Stimulated activated CD8-positive, alpha-beta memory T cell treated with anti-CD3 and anti-CD28 coated beads, Interleukin-2, amount 100 ng/mL, for 1 hour (primary cell): ENCODE measurements around the gene CD248.
"Not testable (repeated sequence)": the region's sequence is repeated elsewhere in the genome, so short reads cannot be mapped to it uniquely, and the experiment has no call there.

ENCODE experiments used
- DNase-seq, 2 donors: peaks; one replicate each; pipeline ENCODE4 v3.0.0-alpha.2; 2020; ENCODE audit warnings: low read depth in 2 of 2

CD248 gene

DNA sequence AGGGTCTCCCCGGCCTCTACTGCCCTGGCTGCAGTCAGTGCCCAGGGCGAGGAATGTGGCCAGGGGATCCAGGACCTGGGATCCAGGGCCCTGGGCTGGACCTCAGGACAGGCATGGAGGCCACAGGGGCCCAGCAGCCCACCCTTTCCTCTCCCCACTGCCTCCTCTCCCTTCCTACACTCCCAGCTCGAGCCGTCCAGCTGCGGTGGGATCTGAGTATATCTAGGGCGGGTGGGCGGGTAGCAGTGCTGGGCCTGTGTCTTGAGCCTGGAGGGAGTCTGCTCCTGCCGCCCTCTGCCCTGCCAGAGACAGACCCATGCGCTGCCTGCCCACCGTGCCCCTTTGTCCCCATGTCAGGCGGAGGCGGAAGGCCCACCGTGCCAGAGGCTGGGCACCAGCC lies 40.2 kb downstream of the CD248 start:
- DNase-seq: not testable (repeated sequence)

DNA sequence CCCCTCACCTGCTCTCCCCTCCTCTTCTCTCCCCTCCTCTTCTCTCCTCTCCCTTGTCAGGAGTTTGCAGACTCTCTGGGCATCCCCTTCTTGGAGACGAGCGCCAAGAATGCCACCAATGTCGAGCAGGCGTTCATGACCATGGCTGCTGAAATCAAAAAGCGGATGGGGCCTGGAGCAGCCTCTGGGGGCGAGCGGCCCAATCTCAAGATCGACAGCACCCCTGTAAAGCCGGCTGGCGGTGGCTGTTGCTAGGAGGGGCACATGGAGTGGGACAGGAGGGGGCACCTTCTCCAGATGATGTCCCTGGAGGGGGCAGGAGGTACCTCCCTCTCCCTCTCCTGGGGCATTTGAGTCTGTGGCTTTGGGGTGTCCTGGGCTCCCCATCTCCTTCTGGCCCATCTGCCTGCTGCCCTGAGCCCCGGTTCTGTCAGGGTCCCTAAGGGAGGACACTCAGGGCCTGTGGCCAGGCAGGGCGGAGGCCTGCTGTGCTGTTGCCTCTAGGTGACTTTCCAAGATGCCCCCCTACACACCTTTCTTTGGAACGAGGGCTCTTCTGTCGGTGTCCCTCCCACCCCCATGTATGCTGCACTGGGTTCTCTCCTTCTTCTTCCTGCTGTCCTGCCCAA lies 40.7 kb downstream of the CD248 start:
- no peak for DNase-seq

DNA sequence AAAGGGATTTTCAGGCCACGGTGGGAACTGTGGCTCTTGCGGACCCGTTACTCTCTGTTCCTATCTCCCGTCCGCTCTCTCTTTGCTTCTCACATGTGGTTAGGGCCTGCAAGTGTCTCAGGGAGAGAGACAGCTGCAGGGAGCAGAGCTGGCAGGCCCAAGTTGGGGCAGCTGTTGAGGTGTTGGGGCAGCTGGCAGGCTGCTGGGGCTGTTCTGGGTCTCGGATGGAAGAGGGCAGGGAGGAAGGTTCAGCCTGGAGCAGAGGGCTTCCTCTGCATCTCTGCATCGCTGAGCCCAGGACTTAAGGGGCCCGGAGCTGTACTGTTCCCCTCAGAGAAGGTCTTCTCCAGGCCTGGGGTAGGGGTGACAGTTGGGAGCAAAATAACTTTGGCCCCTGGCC lies 41.4 kb downstream of the CD248 start:
- DNase-seq: no peak

DNA sequence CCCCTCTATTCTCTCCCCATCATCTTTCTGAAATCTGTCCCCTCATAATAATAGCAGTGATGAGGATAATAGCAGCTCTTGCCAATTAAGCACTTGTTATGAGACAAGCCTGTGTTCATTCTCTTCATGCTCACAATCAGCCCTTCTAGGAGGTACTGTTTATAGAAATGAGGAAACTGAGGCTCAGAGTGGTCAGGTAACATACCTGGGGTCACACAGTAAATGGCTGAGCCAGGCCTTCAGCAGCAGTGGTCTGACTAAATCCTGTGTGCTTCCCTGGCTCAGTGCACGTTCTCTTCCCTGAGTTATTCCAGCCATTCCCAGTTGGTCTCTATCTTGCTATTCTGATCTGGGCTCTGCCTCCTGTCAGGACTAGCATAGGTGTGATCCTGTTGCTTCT lies 42.6 kb downstream of the CD248 start:
- DNase-seq: no peak

DNA sequence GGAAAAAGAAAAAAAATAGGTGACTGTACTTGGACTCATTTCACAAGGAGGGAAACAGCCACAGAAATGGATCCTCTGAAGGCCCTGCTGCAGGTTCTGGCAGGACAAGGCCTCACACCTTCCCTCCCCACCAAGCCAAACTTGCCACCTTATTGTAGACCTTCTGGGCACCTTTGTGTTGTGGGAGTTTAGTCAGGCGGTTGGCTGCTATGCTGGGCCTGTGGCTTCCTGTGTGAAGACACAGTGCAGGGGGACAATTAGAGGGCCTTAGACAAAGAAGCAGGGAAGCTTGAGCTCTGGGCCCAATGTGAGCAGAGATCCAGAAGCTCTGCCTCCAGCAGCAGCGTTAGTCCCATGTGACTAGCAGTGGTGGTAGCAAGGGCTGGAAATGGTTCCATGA lies 44.2 kb downstream of the CD248 start:
- DNase-seq: no peak

DNA sequence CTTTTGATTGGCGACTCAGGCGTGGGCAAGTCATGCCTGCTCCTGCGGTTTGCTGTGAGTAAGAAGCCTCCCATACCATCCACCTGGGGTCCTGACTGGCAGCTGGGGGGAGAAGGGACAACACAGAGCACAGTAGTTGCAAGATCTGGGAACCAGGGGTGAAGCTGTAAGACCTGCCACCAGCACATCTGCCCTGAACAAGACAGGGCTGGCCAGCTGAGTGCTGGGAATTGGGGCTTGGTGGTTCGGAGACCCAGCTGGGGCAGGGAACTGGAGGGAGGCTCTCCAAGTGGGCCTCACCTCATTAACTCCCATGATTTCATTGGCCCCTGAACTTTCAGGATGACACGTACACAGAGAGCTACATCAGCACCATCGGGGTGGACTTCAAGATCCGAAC lies 45.0 kb downstream of the CD248 start:
- no peak for DNase-seq

DNA sequence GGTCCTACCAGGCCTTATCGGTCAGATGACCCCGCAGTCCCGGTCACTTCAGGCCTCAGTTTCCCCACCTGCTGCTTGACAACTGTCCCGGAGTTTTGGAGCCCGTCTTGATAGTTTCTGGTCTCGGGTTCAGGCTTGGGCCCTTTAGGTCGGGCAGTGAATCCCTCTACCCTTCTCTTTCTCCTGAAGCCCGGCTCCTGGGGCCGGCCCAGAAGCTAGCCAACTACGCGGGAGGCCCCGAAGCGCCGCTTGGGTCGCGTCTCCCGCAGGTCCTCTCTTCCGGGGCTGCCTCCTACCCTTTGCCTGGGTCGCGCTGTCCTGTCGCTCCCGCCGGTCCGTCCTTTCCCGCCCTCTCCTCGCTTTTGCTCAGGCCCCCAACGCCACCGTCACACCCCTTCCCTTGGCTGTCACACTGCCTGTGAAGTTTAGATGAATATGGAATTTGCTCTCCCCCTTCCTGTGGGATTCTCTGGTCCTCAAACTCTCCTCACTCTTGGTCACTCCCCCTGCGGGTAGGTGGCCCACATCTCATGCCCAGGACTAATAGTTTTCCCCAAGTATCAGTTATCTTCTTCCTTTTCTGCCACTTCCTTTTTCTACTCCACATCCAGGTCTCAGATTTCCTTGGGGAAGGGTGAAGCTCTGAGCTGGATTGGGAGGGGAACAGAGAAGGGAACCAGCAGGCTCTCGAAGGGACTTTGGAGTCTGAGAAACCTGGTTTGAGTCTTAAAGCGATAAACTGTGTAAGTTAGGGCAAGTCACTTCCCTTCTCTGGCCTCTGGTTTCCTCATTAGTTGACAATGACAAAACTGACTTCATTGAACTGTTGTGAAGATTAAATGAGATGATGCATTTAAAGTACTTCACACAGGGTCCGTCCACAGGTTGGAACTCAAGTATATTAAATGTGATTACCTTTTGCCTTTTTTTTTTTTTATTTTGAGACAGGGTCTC lies 47.6 kb downstream of the CD248 start:
- DNase-seq: no peak

DNA sequence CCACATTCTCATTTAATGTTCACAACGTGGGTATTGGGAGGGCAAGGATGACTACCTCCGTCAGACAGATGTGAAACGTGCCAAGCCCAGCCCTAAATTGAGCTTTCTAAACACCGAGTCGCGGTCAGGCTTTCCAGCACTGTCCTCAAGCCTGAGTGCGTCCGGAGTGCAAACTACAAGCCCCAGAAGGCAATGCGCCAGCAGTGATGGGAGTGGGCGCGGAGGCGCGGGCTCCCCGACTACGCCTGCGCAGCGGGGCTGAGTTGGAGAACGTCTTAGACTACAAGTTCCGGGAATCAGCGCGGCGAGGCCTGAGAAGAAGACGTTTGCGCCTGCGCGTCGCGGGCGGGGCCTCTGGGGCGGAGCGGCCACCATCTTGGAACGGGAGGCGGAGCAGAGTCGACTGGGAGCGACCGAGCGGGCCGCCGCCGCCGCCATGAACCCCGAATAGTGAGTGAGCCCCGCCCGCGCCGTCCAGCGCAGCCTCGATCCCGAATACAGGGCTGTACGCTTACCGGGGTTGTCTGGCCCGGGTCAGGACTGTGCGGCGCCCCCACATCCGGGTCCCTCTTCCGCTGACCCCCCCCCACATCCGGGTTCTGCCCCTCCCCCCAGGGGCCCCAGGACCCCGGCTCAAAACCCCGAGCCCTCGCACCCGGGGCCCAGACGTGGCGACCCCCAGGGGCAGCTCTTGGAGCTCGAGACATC lies 48.4 kb downstream of the CD248 start, which contains the start of gene RAB1B:
Gene RAB1B, plus strand, starts transcription at position 396 of the 708 bp plus-strand sequence. Its CDS starts 41 bp downstream, at position 437.
- peak; percentile 99 to 100 for DNase-seq

DNA sequence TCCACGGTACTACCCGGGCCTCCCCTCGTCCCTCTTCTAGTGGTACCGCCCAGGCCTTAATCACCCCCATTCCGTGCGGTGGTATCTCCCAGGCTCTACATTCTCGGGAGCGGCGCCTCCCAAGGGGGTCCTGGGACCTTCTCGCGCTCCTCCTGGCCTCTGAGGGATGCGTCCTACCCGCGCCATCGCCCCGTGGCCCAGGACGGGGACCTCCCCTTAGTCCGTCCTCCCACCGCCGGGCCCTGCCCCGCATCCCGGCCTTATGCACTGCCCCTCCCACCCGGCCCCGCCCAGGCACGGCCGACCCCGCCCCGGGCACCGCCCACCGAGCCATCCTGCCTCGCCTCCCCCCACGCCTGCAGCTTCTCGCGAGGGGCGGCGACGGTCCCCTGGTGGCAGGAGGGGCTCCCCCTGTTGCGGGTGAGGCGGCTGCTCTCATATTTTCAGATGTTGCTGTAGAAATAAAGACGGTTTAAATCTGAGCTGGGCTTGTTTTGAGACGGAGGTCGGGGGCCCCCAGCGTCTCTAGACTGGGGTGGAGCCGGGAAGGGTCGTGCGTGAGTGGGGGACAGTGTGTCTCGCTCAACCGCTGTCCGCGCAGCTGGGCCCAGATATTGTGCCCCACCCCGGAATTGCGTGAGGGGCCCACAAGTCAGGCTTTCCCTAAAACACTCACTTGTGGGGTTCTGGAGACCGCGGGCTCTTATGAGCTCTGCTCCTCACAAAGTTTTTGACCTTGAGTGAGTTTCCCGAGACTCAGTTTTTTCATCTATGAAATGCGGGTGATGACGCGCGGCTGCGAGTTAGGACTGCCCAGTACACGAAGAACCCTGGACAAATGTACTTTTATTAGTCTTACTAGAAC lies 49.2 kb downstream of the CD248 start:
- DNase-seq: peak; percentile 70 to 75

DNA sequence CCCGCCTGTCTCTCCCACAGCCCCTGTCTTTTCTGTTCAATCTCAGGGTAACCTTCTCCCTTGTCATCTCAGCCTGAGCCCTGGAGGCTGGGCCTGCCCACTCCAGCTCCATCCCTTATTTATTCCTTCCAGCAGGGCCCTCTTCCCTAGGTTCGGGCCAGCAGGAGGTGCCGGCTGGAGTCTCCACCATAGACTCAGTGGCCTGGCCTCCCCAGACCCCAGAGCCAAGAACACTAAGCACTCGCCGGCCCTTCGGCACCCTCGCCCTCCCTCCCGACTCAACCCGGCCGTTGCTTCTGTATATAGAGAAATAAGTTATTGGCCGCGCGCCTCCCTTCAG lies 49.8 kb downstream of the CD248 start:
- DNase-seq: no peak

DNA sequence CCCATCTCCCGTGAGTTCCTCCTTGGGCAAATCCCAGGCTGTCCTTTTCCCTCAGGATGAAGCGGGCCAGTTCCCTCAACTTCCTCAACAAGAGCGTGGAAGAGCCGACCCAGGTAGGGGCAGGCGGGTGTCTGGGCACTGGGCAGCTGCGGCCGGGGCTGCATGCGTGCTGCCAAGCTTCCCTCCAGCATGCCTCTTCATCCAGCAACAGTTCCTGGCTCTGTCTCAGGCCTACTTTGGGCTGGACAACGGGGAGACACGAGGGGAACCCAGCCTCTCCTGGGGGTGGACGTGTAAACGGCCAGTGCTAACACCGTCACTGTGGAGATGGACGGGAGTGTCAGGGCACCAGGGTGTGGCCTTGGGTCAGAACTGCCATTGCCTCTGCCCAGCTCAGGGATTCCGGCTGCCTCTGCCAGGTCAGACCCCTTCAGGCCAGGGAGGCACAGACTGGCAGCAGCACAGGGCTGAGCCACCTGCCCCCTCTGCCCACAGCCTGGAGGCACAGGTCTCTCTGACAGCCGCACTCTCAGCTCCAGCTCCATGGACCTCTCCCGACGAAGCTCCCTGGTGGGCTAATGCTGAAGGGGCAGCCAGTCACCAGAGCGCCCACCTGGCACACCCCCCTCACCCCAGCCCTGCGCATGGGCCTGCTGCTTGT lies 50.3 kb downstream of the CD248 start:
- no peak for DNase-seq

DNA sequence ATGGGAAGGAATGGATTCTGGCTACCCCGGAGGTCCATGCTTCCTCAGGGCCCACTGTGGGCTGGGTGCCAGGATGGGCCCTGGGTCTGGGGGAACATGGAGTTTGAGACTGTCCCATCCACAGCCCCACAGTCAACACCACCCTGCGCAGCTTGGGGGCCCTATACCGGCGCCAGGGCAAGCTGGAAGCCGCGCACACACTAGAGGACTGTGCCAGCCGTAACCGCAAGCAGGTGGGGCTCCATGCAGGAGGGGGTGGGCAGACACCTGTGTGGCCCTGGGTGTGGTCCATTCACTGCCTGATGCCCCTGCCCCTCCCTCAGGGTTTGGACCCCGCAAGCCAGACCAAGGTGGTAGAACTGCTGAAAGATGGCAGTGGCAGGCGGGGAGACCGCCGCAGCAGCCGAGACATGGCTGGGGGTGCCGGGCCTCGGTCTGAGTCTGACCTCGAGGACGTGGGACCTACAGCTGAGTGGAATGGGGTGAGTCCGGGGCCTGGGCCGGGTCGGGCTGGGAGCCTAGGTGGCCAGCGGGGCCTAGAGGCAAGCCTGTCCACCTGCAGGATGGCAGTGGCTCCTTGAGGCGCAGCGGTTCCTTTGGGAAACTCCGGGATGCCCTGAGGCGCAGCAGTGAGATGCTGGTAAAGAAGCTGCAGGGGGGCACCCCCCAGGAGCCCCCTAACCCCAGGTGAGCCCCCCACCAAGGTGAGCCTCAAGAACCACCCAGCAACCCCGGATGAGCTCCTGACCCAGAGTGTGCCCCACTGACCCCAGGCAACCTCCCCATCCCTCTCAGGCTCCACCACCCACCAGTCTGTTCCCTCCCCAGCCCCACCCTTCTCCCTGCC lies 51.1 kb downstream of the CD248 start:
- DNase-seq: no peak

DNA sequence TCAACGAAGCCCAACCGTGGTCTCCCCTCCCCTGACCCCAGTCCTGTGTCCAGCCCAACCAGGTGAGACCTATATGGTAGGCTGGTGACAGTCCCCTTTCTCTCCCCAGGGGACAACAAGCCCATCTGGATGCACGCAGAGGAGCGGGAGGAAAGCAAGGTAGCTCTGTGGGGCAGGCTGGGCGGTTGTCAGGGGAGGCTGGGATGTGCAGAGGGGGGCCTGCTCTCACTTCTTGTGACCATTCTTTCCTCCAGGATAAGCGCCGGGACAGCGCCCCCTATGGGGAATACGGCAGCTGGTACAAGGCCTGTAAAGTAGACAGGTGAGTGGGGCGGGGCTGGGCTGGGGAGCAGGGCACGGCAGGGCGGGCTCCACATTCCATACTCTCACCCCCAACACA lies 51.9 kb downstream of the CD248 start:
- no peak for DNase-seq
